Liver (tissue), 9 donors: Measurements from ENCODE around the gene PHLDB3. TPM values are rescaled to one million over a fixed set of nuclear protein-coding genes. Genes with fewer than 3 reads are reported as not detected.

Experiments
- DNase-seq: peaks from one replicate; pipeline ENCODE4 v3.0.0-alpha.2; 2017; ENCODE audit warnings: low spot score
- H3K27ac ChIP-seq, 2 donors: one replicate each; pipeline ENCODE4 v1.7.0; 2013; ENCODE audit warnings: inconsistent platforms in 2 of 2, low read length in 2 of 2, control low read depth in 1 of 2, low read depth in 1 of 2, mild to moderate bottlenecking in 1 of 2
- H3K27me3 ChIP-seq, 4 donors: one replicate each; pipeline versions ENCODE4 v1.6.1 to v1.7.0; 2013; ENCODE audit warnings: low read length in 3 of 4, inconsistent platforms in 1 of 4, mild to moderate bottlenecking in 1 of 4, moderate library complexity in 1 of 4; ENCODE audit not compliant: control insufficient read depth in 4 of 4, insufficient read depth in 4 of 4
- H3K36me3 ChIP-seq, 4 donors: one replicate each; pipeline versions ENCODE4 v1.6.1 to v1.7.0; 2013; ENCODE audit warnings: low read length in 3 of 4, mild to moderate bottlenecking in 3 of 4, low read depth in 1 of 4, moderate library complexity in 1 of 4; ENCODE audit not compliant: control insufficient read depth in 4 of 4, insufficient read depth in 3 of 4
- H3K4me1 ChIP-seq, 4 donors: one replicate each; pipeline versions ENCODE4 v1.6.1 to v1.7.0; 2013; ENCODE audit warnings: low read length in 3 of 4, mild to moderate bottlenecking in 3 of 4, moderate library complexity in 1 of 4; ENCODE audit not compliant: control insufficient read depth in 4 of 4, insufficient read depth in 4 of 4
- H3K4me3 ChIP-seq, 3 donors: one replicate each; pipeline versions ENCODE4 v1.6.1 to v1.7.0; 2013; ENCODE audit warnings: low read length in 3 of 3, control low read depth in 1 of 3, low read depth in 1 of 3, mild to moderate bottlenecking in 1 of 3
- H3K9ac ChIP-seq, 2 donors: one replicate each; pipeline ENCODE4 v1.7.0; 2013; ENCODE audit warnings: low read length in 2 of 2, mild to moderate bottlenecking in 2 of 2, moderate library complexity in 2 of 2, control low read depth in 1 of 2, low read depth in 1 of 2
- H3K9me3 ChIP-seq, 4 donors: one replicate each; pipeline versions ENCODE4 v1.6.1 to v1.7.0; 2013; ENCODE audit warnings: low read length in 3 of 4; ENCODE audit not compliant: control insufficient read depth in 4 of 4
- CTCF ChIP-seq: fragments of 150-350 bp; IDR thresholded peaks from 2 replicates; pipeline ENCODE4 v1.5.1; 2017; ENCODE audit warnings: improper control_type of control experiment, low read depth, low read length; ENCODE audit not compliant: missing input control
- FOXA1 ChIP-seq: IDR thresholded peaks from 2 replicates; pipeline ENCODE4 v1.6.1; 2016; ENCODE audit warnings: antibody characterized with exemption
- GABPA ChIP-seq, 2 donors: IDR thresholded peaks in 1 of 2; conservative IDR thresholded peaks in 1 of 2; 2 replicates each; pipeline ENCODE4 v1.6.1; 2016; ENCODE audit warnings: antibody characterized with exemption in 2 of 2, mild to moderate bottlenecking in 1 of 2, moderate library complexity in 1 of 2
- HNF4G ChIP-seq: IDR thresholded peaks from 2 replicates; pipeline ENCODE4 v1.6.1; 2016; ENCODE audit warnings: antibody characterized with exemption
- RAD21 ChIP-seq, 2 donors: IDR thresholded peaks; 2 replicates each; pipeline ENCODE4 v1.6.1; 2016; ENCODE audit warnings: antibody characterized with exemption in 2 of 2, mild to moderate bottlenecking in 2 of 2
- TAF1 ChIP-seq: conservative IDR thresholded peaks from 2 replicates; pipeline ENCODE4 v1.6.1; 2016; ENCODE audit warnings: antibody characterized with exemption, mild to moderate bottlenecking
- YY1 ChIP-seq: IDR thresholded peaks from 2 replicates; pipeline ENCODE4 v1.6.1; 2016; ENCODE audit warnings: antibody characterized with exemption, mild to moderate bottlenecking
- WGBS: extraction: QIAGEN DNeasy Blood & Tissue Kit; methylation state at CpG from one replicate; pipeline ENCODE4 v1.1.7; 2013; 5-methylcytosine and 5-hydroxymethylcytosine counted together
- polyA plus RNA-seq, 2 donors: library from polyadenylated mRNA; stranded (reverse) in 1 of 2; unstranded in 1 of 2; fragments of 200-250 nt in 1 of 2; fragments of >200 nt in 1 of 2; fragmentation: Nextera tagmentation in 1 of 2; extraction: Ambion mirVana in 1 of 2; gene quantifications; one replicate each; pipeline versions ENCODE4 v1.2.1 to v1.2.3, GENCODE V29; 2013 to 2015
- total RNA-seq, 2 donors: library from RNA; depleted of rRNA; stranded (reverse); fragments of >200 nt; gene quantifications; one replicate each; pipeline ENCODE4 v1.2.3, GENCODE V29; 2014
- TF ChIP-seq, protein P1 (sequence below): IDR thresholded peaks from 2 replicates; pipeline ENCODE4 v1.6.1; 2016; ENCODE audit warnings: antibody characterized with exemption
- TF ChIP-seq, protein P2 (sequence below): IDR thresholded peaks from 2 replicates; pipeline ENCODE4 v1.6.1; 2016; ENCODE audit warnings: antibody characterized with exemption, mild to moderate bottlenecking
- TF ChIP-seq, protein P3 (sequence below): IDR thresholded peaks from 2 replicates; pipeline ENCODE4 v1.6.1; 2016; ENCODE audit warnings: antibody characterized with exemption
- donor health status: healthy.
- donor health status: healthy.
- donor health status: healthy.
- donor health status: healthy.
- donor health status: healthy.

Gene PHLDB3
- total and polyA plus RNA-seq, 4 donors = 10.6 to 18.2 (median 11.7) TPM

- DNase-seq = no peak
- WGBS = 94% methylated on average over 9 of the region's 9 CpGs
Measured at GRCh38 chr19:43447655-43448054, 56.9 kb downstream of the PHLDB3 start.

DNA sequence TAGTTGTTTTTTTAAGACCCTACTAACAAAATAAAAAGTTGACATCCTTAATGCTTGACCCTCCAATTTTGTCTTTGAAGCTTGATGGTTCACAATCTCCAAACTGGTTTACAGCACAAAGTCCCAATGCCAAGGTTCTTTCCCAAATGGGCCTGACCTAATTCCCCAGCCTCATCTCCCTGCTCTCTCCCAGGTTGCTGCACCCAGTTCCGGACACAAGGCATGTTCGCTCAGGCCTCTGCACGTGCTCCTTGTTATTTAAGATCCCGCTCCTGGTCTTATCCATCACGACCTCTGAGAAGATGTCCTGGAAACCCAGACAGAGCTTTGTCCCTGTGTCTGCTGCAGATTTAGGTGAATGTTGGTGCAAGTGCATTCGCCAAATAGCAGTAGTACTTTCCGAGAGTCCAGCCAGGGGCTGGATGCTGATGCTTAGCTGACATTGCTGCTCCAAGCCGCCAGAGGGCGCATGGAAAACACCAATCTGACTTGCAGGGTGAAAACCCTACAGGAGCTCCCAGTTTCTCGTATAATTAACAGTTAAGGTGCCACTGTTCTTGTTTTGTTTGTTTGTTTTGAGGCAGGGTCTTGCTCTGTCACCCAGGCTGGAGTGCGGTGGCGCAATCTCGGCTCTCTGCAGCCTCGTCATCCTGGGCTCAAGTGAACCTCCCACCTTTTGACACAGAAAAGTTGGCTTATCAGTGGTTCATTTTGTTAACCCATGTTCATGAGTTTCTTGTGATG, 57.6 kb downstream of the PHLDB3 start:
- 24% methylated on average over 14 of the region's 14 CpGs for WGBS
- Histone ChIP-seq H3K27ac (no peak overlapping the region), H3K9ac (no peak overlapping the region), H3K36me3 (no peaks in the 10 kb centered on the region), H3K9me3 (no peaks in the 10 kb centered on the region), H3K27me3 (no peaks in the 10 kb centered on the region), H3K4me3 (no peak overlapping the region), H3K4me1 (no peaks in the 10 kb centered on the region)
- TF ChIP-seq CTCF (peak; percentile 97), YY1 (no peak), FOXA1 (no peak), GABPA (IDR thresholded peaks at IDR 0.05 in 1 of 2, conservative IDR thresholded peaks at IDR 0.05 in 1 of 2) (no peak), RAD21 (IDR thresholded peaks at IDR 0.05) (peak; percentile 99), TAF1 (no peak)
- TF ChIP-seq, protein P1, sequence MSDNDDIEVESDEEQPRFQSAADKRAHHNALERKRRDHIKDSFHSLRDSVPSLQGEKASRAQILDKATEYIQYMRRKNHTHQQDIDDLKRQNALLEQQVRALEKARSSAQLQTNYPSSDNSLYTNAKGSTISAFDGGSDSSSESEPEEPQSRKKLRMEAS = no peak
- TF ChIP-seq, protein P2, sequence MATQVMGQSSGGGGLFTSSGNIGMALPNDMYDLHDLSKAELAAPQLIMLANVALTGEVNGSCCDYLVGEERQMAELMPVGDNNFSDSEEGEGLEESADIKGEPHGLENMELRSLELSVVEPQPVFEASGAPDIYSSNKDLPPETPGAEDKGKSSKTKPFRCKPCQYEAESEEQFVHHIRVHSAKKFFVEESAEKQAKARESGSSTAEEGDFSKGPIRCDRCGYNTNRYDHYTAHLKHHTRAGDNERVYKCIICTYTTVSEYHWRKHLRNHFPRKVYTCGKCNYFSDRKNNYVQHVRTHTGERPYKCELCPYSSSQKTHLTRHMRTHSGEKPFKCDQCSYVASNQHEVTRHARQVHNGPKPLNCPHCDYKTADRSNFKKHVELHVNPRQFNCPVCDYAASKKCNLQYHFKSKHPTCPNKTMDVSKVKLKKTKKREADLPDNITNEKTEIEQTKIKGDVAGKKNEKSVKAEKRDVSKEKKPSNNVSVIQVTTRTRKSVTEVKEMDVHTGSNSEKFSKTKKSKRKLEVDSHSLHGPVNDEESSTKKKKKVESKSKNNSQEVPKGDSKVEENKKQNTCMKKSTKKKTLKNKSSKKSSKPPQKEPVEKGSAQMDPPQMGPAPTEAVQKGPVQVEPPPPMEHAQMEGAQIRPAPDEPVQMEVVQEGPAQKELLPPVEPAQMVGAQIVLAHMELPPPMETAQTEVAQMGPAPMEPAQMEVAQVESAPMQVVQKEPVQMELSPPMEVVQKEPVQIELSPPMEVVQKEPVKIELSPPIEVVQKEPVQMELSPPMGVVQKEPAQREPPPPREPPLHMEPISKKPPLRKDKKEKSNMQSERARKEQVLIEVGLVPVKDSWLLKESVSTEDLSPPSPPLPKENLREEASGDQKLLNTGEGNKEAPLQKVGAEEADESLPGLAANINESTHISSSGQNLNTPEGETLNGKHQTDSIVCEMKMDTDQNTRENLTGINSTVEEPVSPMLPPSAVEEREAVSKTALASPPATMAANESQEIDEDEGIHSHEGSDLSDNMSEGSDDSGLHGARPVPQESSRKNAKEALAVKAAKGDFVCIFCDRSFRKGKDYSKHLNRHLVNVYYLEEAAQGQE = no peak
- TF ChIP-seq, protein P3, sequence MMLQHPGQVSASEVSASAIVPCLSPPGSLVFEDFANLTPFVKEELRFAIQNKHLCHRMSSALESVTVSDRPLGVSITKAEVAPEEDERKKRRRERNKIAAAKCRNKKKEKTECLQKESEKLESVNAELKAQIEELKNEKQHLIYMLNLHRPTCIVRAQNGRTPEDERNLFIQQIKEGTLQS = no peak
- DNase-seq = peak; percentile 78

More at GRCh38 chr19:43447655-43448054, 56.9 kb downstream of the PHLDB3 start:
- Histone ChIP-seq H3K36me3 (no peaks in the 10 kb centered on the region), H3K4me1 (no peaks in the 10 kb centered on the region), H3K9ac (no peak overlapping the region), H3K27me3 (no peaks in the 10 kb centered on the region), H3K9me3 (no peaks in the 10 kb centered on the region), H3K4me3 (no peak overlapping the region), H3K27ac (no peak overlapping the region)
- no peak for TF ChIP-seq CTCF
- TF ChIP-seq HNF4G = no peak
- TF ChIP-seq GABPA (IDR thresholded peaks at IDR 0.05 in 1 of 2, conservative IDR thresholded peaks at IDR 0.05 in 1 of 2) = no peak
- no peak for TF ChIP-seq YY1
- no peak for TF ChIP-seq RAD21 (IDR thresholded peaks at IDR 0.05)
